Activated naive CD8-positive, alpha-beta T cell treated with anti-CD3 and anti-CD28 coated beads, Interleukin-2, amount 50 U/mL, for 24 hours (primary cell): ENCODE measurements around the gene UCN2.

Experiments
- ATAC-seq: fragments of 150-1000 bp; cut with Tn5 transposase; one replicate; pipeline ENCODE4 v1.10.0; 2021
- DNase-seq: peaks from one replicate; pipeline ENCODE4 v3.0.0; 2021
- H3K27ac Mint-ChIP-seq: one replicate; pipeline ENCODE4 v1.8.0; 2021; ENCODE audit warnings: mild to moderate bottlenecking, mixed read lengths
- H3K27me3 Mint-ChIP-seq: one replicate; pipeline ENCODE4 v1.8.0; 2021; ENCODE audit warnings: mixed read lengths
- H3K36me3 Mint-ChIP-seq: one replicate; pipeline ENCODE4 v1.8.0; 2021; ENCODE audit warnings: low read depth, mixed read lengths
- H3K4me1 Mint-ChIP-seq: one replicate; pipeline ENCODE4 v1.8.0; 2021; ENCODE audit warnings: mixed read lengths
- H3K4me3 Mint-ChIP-seq: one replicate; pipeline ENCODE4 v1.8.0; 2021; ENCODE audit warnings: mild to moderate bottlenecking, moderate library complexity, mixed read lengths
- H3K9me3 Mint-ChIP-seq: one replicate; pipeline ENCODE4 v1.8.0; 2021; ENCODE audit warnings: mixed read lengths

Gene UCN2

DNA sequence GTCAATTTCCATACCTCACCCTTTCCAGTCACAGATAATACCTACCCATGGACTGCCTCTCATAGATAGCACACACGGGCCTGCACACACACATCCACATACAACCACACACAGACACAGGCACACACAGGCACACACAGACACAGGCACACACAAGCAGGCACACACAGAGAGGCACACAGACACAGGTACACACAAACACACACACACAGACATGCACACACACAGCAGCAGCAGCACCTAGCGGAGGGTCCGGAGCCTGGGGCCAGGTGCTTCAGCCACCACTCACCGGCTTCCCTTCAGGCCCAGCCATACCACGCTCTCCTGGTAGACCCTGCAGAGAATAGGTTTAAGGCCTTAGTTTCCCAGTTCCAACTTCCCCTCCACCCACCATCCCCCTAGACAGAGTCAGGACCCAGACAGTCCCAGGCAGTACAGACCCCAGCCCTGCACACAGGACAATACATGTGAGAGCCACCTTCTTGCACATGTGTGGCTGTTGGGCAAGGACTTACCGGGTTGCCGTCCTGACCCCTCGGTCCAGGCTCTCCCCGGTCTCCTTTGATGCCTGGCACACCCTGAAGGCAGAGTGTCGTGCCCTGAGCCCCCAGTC, 10.5 kb upstream of the UCN2 start:
- ATAC-seq (no peak), DNase-seq (no peak)
- Mint-ChIP-seq H3K9me3 (no peaks in the 10 kb centered on the region), H3K4me1 (no peaks in the 10 kb centered on the region), H3K4me3 (no peak overlapping the region), H3K36me3 (no peaks in the 10 kb centered on the region), H3K27me3 (no peaks in the 10 kb centered on the region), H3K27ac (peak overlapping the region; percentile 1)

DNA sequence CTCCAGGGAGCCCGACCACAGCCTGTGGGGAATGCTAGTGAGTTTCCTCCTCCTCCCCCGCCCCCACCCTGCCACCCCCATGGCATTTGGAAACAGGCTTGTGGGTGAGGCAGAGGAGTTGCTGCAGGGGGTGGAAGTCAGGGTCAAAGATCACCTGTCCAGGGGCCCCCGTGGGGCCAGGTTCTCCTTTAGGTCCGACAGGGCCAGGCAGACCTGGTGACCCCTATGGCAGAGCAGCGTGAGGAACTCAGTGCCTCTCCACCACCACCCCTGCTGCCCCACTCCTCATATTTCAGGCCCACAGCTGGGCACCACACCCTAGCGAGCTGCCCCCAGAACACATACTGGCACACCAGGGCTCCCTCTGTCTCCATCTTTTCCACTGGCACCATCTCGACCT, 8.9 kb upstream of the UCN2 start:
- ATAC-seq (no peak), DNase-seq (no peak)
- Mint-ChIP-seq H3K27ac (no peak overlapping the region), H3K4me1 (no peaks in the 10 kb centered on the region), H3K4me3 (no peak overlapping the region), H3K36me3 (no peaks in the 10 kb centered on the region), H3K27me3 (no peaks in the 10 kb centered on the region), H3K9me3 (no peaks in the 10 kb centered on the region)

DNA sequence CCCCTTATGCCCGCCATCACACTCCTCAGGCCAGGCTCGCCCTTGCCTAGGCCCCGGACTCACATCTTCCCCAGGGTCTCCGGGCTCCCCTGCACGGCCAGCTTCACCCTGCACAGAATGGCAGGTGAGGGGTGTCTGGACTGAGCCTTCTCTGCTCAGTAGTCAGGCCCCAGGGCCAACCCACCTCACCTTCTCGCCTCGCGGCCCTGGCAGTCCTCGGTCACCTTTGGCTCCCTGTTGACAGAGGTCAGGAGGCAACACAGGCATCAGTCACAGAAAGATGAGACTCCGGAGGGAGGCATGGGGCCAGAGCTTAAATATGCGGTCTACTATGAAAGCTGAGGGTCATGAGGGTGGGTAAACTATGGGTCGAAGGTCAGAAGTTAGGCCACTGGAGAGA, 8.4 kb upstream of the UCN2 start:
- H3K27me3 Mint-ChIP-seq, result no peaks in the 10 kb centered on the region
- H3K4me1 Mint-ChIP-seq, result no peaks in the 10 kb centered on the region
- no peak overlapping the region for H3K4me3 Mint-ChIP-seq
- H3K9me3 Mint-ChIP-seq, result no peaks in the 10 kb centered on the region
- H3K27ac Mint-ChIP-seq, result no peak overlapping the region
- H3K36me3 Mint-ChIP-seq, result no peaks in the 10 kb centered on the region
- no peak for DNase-seq
- ATAC-seq, result no peak

DNA sequence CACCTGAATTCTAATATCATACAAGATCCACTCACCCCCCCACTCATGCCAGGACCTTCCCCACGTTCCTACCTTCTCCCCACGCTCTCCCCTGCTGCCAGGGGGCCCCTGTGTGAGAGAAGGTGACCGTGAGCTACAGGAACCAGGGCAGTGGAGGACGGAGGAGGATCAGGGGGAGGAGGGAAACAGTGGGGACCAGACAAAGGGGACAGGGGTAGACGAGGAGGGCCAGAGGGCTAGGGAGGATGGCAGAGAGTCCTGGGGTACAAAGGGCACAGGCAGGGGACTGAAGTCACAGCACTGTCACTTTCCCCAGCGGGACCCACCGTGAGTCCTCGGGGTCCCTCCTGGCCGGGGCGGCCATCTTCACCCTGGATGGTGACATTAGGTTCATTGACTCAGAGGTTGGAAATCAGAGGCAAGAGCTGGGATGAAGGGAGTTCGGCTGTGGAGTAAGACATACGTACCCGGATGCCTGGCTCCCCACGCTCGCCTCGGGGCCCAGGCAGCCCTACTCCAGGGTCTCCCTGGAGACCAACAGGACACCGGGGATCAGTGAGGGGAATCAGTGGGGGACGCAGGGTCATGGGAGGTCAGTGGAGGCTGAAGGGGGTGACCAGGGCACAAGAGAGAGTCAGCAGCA, 6.3 kb upstream of the UCN2 start:
- H3K4me1 Mint-ChIP-seq, result peaks cover 7% of the 10 kb centered on the region
- H3K36me3 Mint-ChIP-seq, result no peaks in the 10 kb centered on the region
- no peak overlapping the region for H3K4me3 Mint-ChIP-seq
- H3K27ac Mint-ChIP-seq, result no peak overlapping the region
- no peaks in the 10 kb centered on the region for H3K27me3 Mint-ChIP-seq
- no peaks in the 10 kb centered on the region for H3K9me3 Mint-ChIP-seq
- no peak for ATAC-seq
- no peak for DNase-seq

DNA sequence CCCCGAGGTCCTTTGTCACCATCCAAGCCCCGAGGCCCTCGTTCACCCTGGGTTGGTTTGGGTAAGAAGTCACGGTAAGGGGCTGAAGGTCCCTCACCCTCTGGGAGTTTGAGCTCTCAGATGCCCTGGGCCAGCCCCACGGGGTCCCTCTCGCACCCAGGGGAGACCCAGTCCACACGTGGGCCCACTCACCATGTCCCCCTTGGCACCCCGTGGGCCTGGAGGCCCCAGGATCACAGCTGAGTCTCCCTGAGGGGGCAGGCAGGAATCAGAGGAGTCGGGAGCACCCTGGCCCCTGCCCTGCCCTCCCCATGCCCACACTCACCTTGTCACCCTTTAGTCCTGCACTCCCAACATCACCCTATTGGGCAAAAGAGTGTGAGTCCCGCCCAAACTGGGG, 5.8 kb upstream of the UCN2 start:
- no peak overlapping the region for H3K4me3 Mint-ChIP-seq
- H3K36me3 Mint-ChIP-seq, result no peaks in the 10 kb centered on the region
- no peak for DNase-seq
- no peaks in the 10 kb centered on the region for H3K27me3 Mint-ChIP-seq
- ATAC-seq, result no peak
- H3K9me3 Mint-ChIP-seq, result no peaks in the 10 kb centered on the region
- peaks cover 7% of the 10 kb centered on the region for H3K4me1 Mint-ChIP-seq
- no peak overlapping the region for H3K27ac Mint-ChIP-seq

DNA sequence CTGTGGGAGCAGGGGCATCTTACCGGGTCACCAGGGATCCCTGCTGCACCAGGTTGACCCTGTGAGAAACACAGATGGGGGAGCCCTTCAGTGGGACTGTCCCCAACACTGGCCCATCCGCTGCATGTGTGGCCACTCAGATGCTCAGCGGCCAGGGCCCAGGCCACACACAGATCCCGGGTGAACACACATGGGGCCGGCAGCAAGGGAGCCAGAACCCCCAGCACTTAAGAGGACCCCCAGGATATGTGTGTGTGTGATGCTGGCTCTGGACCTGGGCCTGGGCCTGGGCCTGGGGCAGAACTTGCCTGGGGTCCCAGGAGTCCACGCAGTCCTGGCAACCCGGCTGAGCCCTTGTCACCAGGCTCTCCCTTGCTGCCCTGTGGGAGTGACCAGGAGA, 4.9 kb upstream of the UCN2 start:
- peaks cover 14% of the 10 kb centered on the region for H3K4me1 Mint-ChIP-seq
- no peaks in the 10 kb centered on the region for H3K27me3 Mint-ChIP-seq
- no peak overlapping the region for H3K27ac Mint-ChIP-seq
- DNase-seq (no peak), ATAC-seq (no peak)
- no peaks in the 10 kb centered on the region for H3K9me3 Mint-ChIP-seq
- H3K4me3 Mint-ChIP-seq, result no peak overlapping the region
- no peaks in the 10 kb centered on the region for H3K36me3 Mint-ChIP-seq

GRCh38 chr3:48567500-48567899, 3.9 kb upstream of the UCN2 start:
- H3K27me3 Mint-ChIP-seq, result no peaks in the 10 kb centered on the region
- H3K27ac Mint-ChIP-seq, result no peak overlapping the region
- no peaks in the 10 kb centered on the region for H3K9me3 Mint-ChIP-seq
- no peaks in the 10 kb centered on the region for H3K36me3 Mint-ChIP-seq
- H3K4me3 Mint-ChIP-seq, result no peak overlapping the region
- no peak for ATAC-seq
- peaks cover 20% of the 10 kb centered on the region for H3K4me1 Mint-ChIP-seq
- no peak for DNase-seq

DNA sequence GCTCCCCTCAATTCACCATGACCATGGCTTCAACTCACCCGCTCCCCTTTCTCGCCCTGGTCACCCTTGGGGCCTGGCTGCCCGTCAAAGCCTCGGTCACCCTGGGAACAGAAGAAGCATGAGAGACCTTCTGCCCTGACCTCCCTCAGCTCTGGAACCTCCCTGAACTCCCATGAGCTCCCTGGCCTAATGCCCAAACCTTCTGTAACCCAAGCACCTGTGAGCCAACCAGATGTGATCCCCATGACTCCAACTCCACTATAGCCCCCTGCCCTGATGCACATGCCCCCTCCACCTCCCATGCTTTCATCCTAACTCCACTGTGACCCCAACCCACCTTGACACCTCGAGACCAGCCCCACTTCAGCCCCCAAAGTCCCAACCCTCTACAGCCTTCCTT, 3.5 kb upstream of the UCN2 start:
- ATAC-seq, result no peak
- Mint-ChIP-seq H3K9me3 (no peaks in the 10 kb centered on the region), H3K36me3 (no peaks in the 10 kb centered on the region), H3K4me1 (peaks cover 20% of the 10 kb centered on the region), H3K4me3 (no peak overlapping the region), H3K27ac (no peak overlapping the region), H3K27me3 (no peaks in the 10 kb centered on the region)
- DNase-seq, result no peak

- no peak overlapping the region for H3K27ac Mint-ChIP-seq
- H3K36me3 Mint-ChIP-seq, result no peaks in the 10 kb centered on the region
- no peaks in the 10 kb centered on the region for H3K9me3 Mint-ChIP-seq
- DNase-seq, result no peak
- no peak for ATAC-seq
- peaks cover 20% of the 10 kb centered on the region for H3K4me1 Mint-ChIP-seq
- no peak overlapping the region for H3K4me3 Mint-ChIP-seq
- no peaks in the 10 kb centered on the region for H3K27me3 Mint-ChIP-seq
These were observed 2.8 kb upstream of the UCN2 start for GRCh38 chr3:48566401-48566760.

DNA sequence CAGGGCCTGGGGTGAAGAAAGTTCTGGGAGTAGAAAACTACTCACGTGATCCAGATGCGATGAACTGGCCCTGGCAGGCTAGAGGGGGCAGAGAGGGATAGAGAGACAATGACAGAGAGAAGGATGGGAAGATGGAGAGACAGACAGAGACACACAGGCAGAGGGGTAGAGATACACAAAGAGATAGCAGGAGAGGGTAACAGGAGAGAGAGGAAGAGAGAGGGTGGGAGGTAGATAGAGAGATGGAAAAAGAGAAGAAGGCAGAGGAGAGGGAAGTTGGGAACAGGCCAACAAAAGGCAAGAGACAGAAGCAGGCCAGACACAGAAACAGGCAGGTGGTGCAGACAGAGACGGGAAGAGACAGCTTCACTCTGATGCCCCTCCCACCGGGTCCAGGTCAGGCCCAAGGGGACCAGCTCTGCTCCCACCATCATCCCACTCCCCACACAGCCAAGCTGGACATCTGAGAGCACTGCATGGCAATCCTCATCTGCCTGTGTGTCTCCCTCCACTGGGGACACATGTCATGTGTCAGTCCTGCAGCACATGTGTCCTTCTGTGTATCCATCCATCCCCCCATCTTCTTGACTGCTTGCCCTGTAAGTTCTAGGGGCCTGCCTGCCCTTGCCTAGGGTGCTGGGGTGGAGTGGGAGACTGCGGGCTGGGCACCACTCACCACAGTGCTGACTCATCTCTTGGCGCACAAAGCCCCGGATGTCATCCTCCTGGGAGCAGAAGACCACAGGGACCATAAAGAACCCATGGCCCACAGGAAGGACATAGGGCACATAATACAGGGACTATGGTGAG, 2.2 kb upstream of the UCN2 start:
- H3K4me1 Mint-ChIP-seq, result peaks cover 24% of the 10 kb centered on the region
- no peaks in the 10 kb centered on the region for H3K36me3 Mint-ChIP-seq
- H3K9me3 Mint-ChIP-seq, result no peaks in the 10 kb centered on the region
- no peaks in the 10 kb centered on the region for H3K27me3 Mint-ChIP-seq
- H3K4me3 Mint-ChIP-seq, result no peak overlapping the region
- H3K27ac Mint-ChIP-seq, result peak overlapping the region; percentile 32
- DNase-seq, result peak; percentile 35
- peak; percentile 44 for ATAC-seq

DNA sequence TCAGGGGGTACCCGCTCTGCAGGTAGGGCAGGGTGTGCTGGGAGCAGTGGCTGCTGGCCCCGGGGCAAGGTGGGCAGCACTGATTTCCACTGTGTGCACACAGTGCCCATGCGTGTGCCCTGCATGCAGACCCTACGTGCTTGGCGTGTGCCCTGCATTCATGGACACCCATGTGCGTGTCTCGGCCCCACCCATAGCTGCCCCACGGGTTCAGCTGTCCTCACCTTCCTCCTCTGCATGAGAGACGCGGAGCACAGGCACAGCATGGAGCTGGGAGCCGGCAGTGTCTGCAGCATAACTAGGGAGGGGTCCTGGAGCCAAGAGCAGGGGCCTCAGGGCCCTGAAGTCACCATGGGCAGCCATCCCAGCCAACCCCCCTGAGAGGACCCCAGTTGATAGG, 1.6 kb upstream of the UCN2 start:
- H3K9me3 Mint-ChIP-seq, result no peaks in the 10 kb centered on the region
- no peak overlapping the region for H3K4me3 Mint-ChIP-seq
- ATAC-seq, result no peak
- H3K27ac Mint-ChIP-seq, result peak overlapping the region; percentile 32
- H3K36me3 Mint-ChIP-seq, result no peaks in the 10 kb centered on the region
- DNase-seq, result no peak
- H3K27me3 Mint-ChIP-seq, result no peaks in the 10 kb centered on the region
- peaks cover 24% of the 10 kb centered on the region for H3K4me1 Mint-ChIP-seq

- ATAC-seq, result no peak
- no peak overlapping the region for H3K4me3 Mint-ChIP-seq
- no peak overlapping the region for H3K27ac Mint-ChIP-seq
- H3K9me3 Mint-ChIP-seq, result no peaks in the 10 kb centered on the region
- peaks cover 24% of the 10 kb centered on the region for H3K4me1 Mint-ChIP-seq
- H3K36me3 Mint-ChIP-seq, result no peaks in the 10 kb centered on the region
- DNase-seq, result no peak
- H3K27me3 Mint-ChIP-seq, result peaks cover 2% of the 10 kb centered on the region
These were observed 1.1 kb upstream of the UCN2 start for GRCh38 chr3:48564667-48565066.

GRCh38 chr3:48564022-48564421, 441 bp upstream of the UCN2 start:
- Mint-ChIP-seq H3K36me3 (no peaks in the 10 kb centered on the region), H3K27ac (peak overlapping the region; percentile 15), H3K27me3 (peaks cover 2% of the 10 kb centered on the region), H3K4me3 (no peak overlapping the region), H3K9me3 (no peaks in the 10 kb centered on the region), H3K4me1 (peaks cover 24% of the 10 kb centered on the region)
- peak; percentile 42 for ATAC-seq
- DNase-seq, result peak; percentile 61

- no peak overlapping the region for H3K4me3 Mint-ChIP-seq
- no peak overlapping the region for H3K27ac Mint-ChIP-seq
- H3K4me1 Mint-ChIP-seq, result peaks cover 30% of the 10 kb centered on the region
- DNase-seq (no peak), ATAC-seq (no peak)
- peaks cover 2% of the 10 kb centered on the region for H3K27me3 Mint-ChIP-seq
- H3K9me3 Mint-ChIP-seq, result no peaks in the 10 kb centered on the region
- no peaks in the 10 kb centered on the region for H3K36me3 Mint-ChIP-seq
These were observed 1.1 kb downstream of the UCN2 start for GRCh38 chr3:48562367-48563095.
